Ascending aorta (tissue), 2 donors: ENCODE measurements around the gene TGFB2. TPM values are rescaled to one million over a fixed set of nuclear protein-coding genes. Genes with fewer than 3 reads are reported as not detected.
A peak's percentile ranks its signal among the peaks of the same experiment; 100 is the strongest.

Experiments used
- DNase-seq, 2 donors: peaks; one replicate each; pipeline ENCODE4 v3.0.0-alpha.2; 2019; ENCODE audit warnings: low spot score in 2 of 2
- H3K27ac ChIP-seq, 2 donors: fragments of 200-600 bp; sonication (generic); one replicate each; pipeline ENCODE4 v1.5.1; 2016 to 2017; ENCODE audit warnings: mild to moderate bottlenecking in 1 of 2
- H3K27me3 ChIP-seq: fragments of 200-600 bp; sonication (generic); one replicate; pipeline ENCODE4 v1.5.1; 2017
- H3K36me3 ChIP-seq, 2 donors: fragments of 200-600 bp; sonication (generic); one replicate each; pipeline ENCODE4 v1.5.1; 2016
- H3K4me1 ChIP-seq, 2 donors: fragments of 200-600 bp; sonication (generic); one replicate each; pipeline ENCODE4 v1.5.1; 2016 to 2017; ENCODE audit warnings: mild to moderate bottlenecking in 1 of 2
- H3K4me3 ChIP-seq, 2 donors: fragments of 200-600 bp; sonication (generic); one replicate each; pipeline ENCODE4 v1.5.1; 2016 to 2017; ENCODE audit warnings: mild to moderate bottlenecking in 1 of 2
- H3K9me3 ChIP-seq, 2 donors: fragments of 200-600 bp; sonication (generic); one replicate each; pipeline ENCODE4 v1.5.1; 2016
- CTCF ChIP-seq, 3 experiments: fragments of 200-600 bp in 2 of 3; fragments of 450-650 bp in 1 of 3; sonication (generic) in 2 of 3; IDR thresholded peaks; one replicate each; pipeline ENCODE4 v1.5.1; 2016 to 2019; ENCODE audit warnings: antibody characterized with exemption in 3 of 3, mild to moderate bottlenecking in 1 of 3, moderate library complexity in 1 of 3
- intact Hi-C: fragments of 100-400 bp; cut with DNase I; formaldehyde crosslinking; loops from one replicate; pipeline ENCODE4 v1.15.1; 2023
- total RNA-seq: library from RNA; depleted of rRNA; stranded (reverse); fragments of >200 nt; gene quantifications from one replicate; pipeline ENCODE4 v1.1.0, GENCODE V29; 2016

TGFB2 gene
- total RNA-seq, 1 donor from 2014 or later = 9.9 TPM

GRCh38 chr1:218488531-218488930, 143.4 kb downstream of the TGFB2 start:
- no peak overlapping the region for H3K27ac ChIP-seq
- intact Hi-C loops = no loop called here
- TF ChIP-seq CTCF (IDR thresholded peaks at IDR 0.05) = no peak
- no peaks in the 10 kb centered on the region for H3K9me3 ChIP-seq
- no peak for DNase-seq
- H3K36me3 ChIP-seq = no peaks in the 10 kb centered on the region
- peaks cover 0 to 4% of the 10 kb centered on the region in 2 donors for H3K4me1 ChIP-seq
- no peaks in the 10 kb centered on the region for H3K27me3 ChIP-seq
- H3K4me3 ChIP-seq = no peak overlapping the region

- Histone ChIP-seq H3K27me3 (no peaks in the 10 kb centered on the region), H3K9me3 (no peaks in the 10 kb centered on the region), H3K27ac (no peak overlapping the region), H3K4me1 (peaks cover 0 to 4% of the 10 kb centered on the region in 2 donors), H3K4me3 (no peak overlapping the region), H3K36me3 (no peaks in the 10 kb centered on the region)
- intact Hi-C loops = no loop called here
- DNase-seq = no peak
- no peak for TF ChIP-seq CTCF (IDR thresholded peaks at IDR 0.05)
These were observed 143.8 kb downstream of the TGFB2 start for GRCh38 chr1:218488986-218489385.

- DNase-seq = no peak
- intact Hi-C loops = no loop called here
- Histone ChIP-seq H3K9me3 (no peaks in the 10 kb centered on the region), H3K4me3 (no peak overlapping the region), H3K36me3 (no peaks in the 10 kb centered on the region), H3K27me3 (no peaks in the 10 kb centered on the region), H3K27ac (no peak overlapping the region), H3K4me1 (peaks cover 0 to 4% of the 10 kb centered on the region in 2 donors)
- no peak for TF ChIP-seq CTCF (IDR thresholded peaks at IDR 0.05)
These were observed 145.3 kb downstream of the TGFB2 start for GRCh38 chr1:218490406-218490922.

GRCh38 chr1:218492874-218493273, 147.7 kb downstream of the TGFB2 start:
- Histone ChIP-seq H3K27me3 (no peaks in the 10 kb centered on the region), H3K9me3 (no peaks in the 10 kb centered on the region), H3K36me3 (no peaks in the 10 kb centered on the region), H3K27ac (no peak overlapping the region), H3K4me1 (peaks cover 0 to 10% of the 10 kb centered on the region in 2 donors), H3K4me3 (no peak overlapping the region)
- intact Hi-C loops = no loop called here
- DNase-seq = no peak
- no peak for TF ChIP-seq CTCF (IDR thresholded peaks at IDR 0.05)

- peak overlapping the region in 1 of 2 donors; percentile 44 for H3K27ac ChIP-seq
- no peaks in the 10 kb centered on the region for H3K36me3 ChIP-seq
- no peaks in the 10 kb centered on the region for H3K9me3 ChIP-seq
- H3K27me3 ChIP-seq = no peaks in the 10 kb centered on the region
- peaks cover 0 to 13% of the 10 kb centered on the region in 2 donors for H3K4me1 ChIP-seq
- no peak overlapping the region for H3K4me3 ChIP-seq
- no peak for TF ChIP-seq CTCF (IDR thresholded peaks at IDR 0.05)
- DNase-seq = no peak
- intact Hi-C loops = no loop called here
These were observed 148.8 kb downstream of the TGFB2 start for GRCh38 chr1:218493986-218494385.

Other genes with a start within 250 kb of the TGFB2 start
- gene RRP15, start 60.0 kb upstream of the TGFB2 start, total RNA-seq = 1.9 TPM